NT2/D1 (cell line): Measurements from ENCODE around the gene NSDHL.

Experiments
- DNase-seq: peaks from one replicate; pipeline ENCODE4 v3.0.0-alpha.2; 2011; ENCODE audit warnings: low read depth, low spot score
- H3K27me3 ChIP-seq: 2 replicates; pipeline ENCODE4 v1.6.0; 2011; ENCODE audit warnings: mild to moderate bottlenecking; ENCODE audit not compliant: insufficient read length, insufficient read depth
- H3K36me3 ChIP-seq: 2 replicates; pipeline ENCODE4 v1.6.1; 2011; ENCODE audit warnings: mild to moderate bottlenecking, low read length, mixed read lengths; ENCODE audit not compliant: insufficient read depth, insufficient read length
- H3K4me1 ChIP-seq: 2 replicates; pipeline ENCODE4 v1.5.1; 2011; ENCODE audit not compliant: insufficient read depth, insufficient read length
- H3K4me3 ChIP-seq: 2 replicates; pipeline ENCODE4 v1.5.1; 2011; ENCODE audit warnings: low read depth; ENCODE audit not compliant: insufficient read length
- H3K9ac ChIP-seq: 2 replicates; pipeline ENCODE4 v1.6.0; 2011; ENCODE audit warnings: low read depth; ENCODE audit not compliant: insufficient read length
- H3K9me3 ChIP-seq: 2 replicates; pipeline ENCODE4 v1.5.1; 2011; ENCODE audit warnings: mild to moderate bottlenecking, low read length; ENCODE audit not compliant: insufficient read depth
- SUZ12 ChIP-seq: IDR thresholded peaks from 2 replicates; pipeline ENCODE4 v1.6.1; 2011; ENCODE audit not compliant: insufficient read length, insufficient read depth; ENCODE audit errors: extremely low read depth
- YY1 ChIP-seq: IDR thresholded peaks from 2 replicates; pipeline ENCODE4 v1.6.1; 2011; ENCODE audit not compliant: insufficient read length, insufficient read depth
- ZNF274 ChIP-seq: IDR thresholded peaks from 2 replicates; pipeline ENCODE4 v1.6.1; 2011; ENCODE audit warnings: mild to moderate bottlenecking, low read depth, low read length

Gene NSDHL

GRCh38 chrX:152917656-152918579 lies 87.1 kb downstream of the NSDHL start:
- TF ChIP-seq SUZ12 (no peak), ZNF274 (no peak), YY1 (no peak)
- Histone ChIP-seq H3K9ac (no peak overlapping the region), H3K27me3 (no peaks in the 10 kb centered on the region), H3K4me3 (no peak overlapping the region), H3K9me3 (no peaks in the 10 kb centered on the region), H3K4me1 (peaks cover 3% of the 10 kb centered on the region), H3K36me3 (peaks cover 6% of the 10 kb centered on the region)
- no peak for DNase-seq

GRCh38 chrX:152918707-152919106 lies 87.8 kb downstream of the NSDHL start:
- TF ChIP-seq SUZ12 (no peak), ZNF274 (no peak), YY1 (no peak)
- H3K4me3 ChIP-seq, result no peak overlapping the region
- H3K36me3 ChIP-seq, result peaks cover 6% of the 10 kb centered on the region
- peaks cover 3% of the 10 kb centered on the region for H3K4me1 ChIP-seq
- H3K9me3 ChIP-seq, result no peaks in the 10 kb centered on the region
- no peaks in the 10 kb centered on the region for H3K27me3 ChIP-seq
- DNase-seq, result no peak
- H3K9ac ChIP-seq, result no peak overlapping the region
